Activated CD4-positive, alpha-beta memory T cell treated with anti-CD3 and anti-CD28 coated beads for 36 hours (primary cell): Measurements from ENCODE around the gene XRCC1. TPM values are rescaled to one million over a fixed set of nuclear protein-coding genes. Genes with fewer than 3 reads are reported as not detected.
"Not testable (repeated sequence)": the region's sequence is repeated elsewhere in the genome, so short reads cannot be mapped to it uniquely, and the experiment has no call there.

Experiments
- CTCF ChIA-PET: fragments of 350-600 bp; sonication (Branson Sonifier 250); formaldehyde crosslinking; loops from one replicate; lab custom pipeline; 2021; ENCODE audit warnings: antibody characterized with exemption, inconsistent platforms; lab: Charles Lee
- POLR2A ChIA-PET: fragments of 350-600 bp; sonication (Branson Sonifier 250); formaldehyde crosslinking; loops from one replicate; lab custom pipeline; 2021; ENCODE audit warnings: antibody characterized with exemption; lab: Charles Lee
- DNase-seq: peaks from one replicate; pipeline ENCODE4 v3.0.0-alpha.2; 2020
- H3K27ac Mint-ChIP-seq: one replicate; pipeline ENCODE4 v1.8.0; 2021; ENCODE audit warnings: mixed read lengths
- H3K27me3 Mint-ChIP-seq: one replicate; pipeline ENCODE4 v1.8.0; 2021; ENCODE audit warnings: mixed read lengths
- H3K36me3 Mint-ChIP-seq: one replicate; pipeline ENCODE4 v1.8.0; 2021; ENCODE audit warnings: mixed read lengths
- H3K4me1 Mint-ChIP-seq: one replicate; pipeline ENCODE4 v1.8.0; 2021; ENCODE audit warnings: low read depth, mixed read lengths
- H3K4me3 Mint-ChIP-seq: one replicate; pipeline ENCODE4 v1.8.0; 2021; ENCODE audit warnings: mild to moderate bottlenecking, mixed read lengths
- H3K9me3 Mint-ChIP-seq: one replicate; pipeline ENCODE4 v1.8.0; 2021; ENCODE audit warnings: mixed read lengths
- intact Hi-C: fragments of 100-400 bp; cut with micrococcal nuclease; formaldehyde crosslinking; loops from one replicate; pipeline ENCODE4 v1.15.1; 2023
- total RNA-seq, 2 experiments: library from RNA; stranded (reverse); gene quantifications; one replicate each; pipeline ENCODE4 v1.2.3, GENCODE V29; 2021

Gene XRCC1
- total RNA-seq, 2 experiments from 2014 or later = 42.5 to 43.0 TPM

DNA sequence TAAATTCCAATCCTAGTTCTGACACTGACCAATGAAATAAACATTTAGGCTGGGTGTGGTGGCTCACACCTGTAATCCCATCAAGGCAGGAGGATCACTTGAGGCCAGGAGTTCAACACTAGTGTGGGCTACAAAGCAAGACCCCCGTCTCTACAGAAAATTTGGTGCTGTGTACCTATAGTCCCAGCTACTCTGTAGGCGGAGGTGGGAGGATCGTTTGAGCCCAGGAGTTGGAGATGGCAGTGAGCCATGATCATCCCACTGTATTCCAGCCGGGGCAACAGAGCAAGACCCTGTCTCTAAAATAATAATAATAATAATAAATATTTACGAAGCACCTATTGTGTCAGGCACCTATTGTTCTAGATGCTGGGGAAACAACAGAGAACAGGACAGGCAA lies 13.9 kb upstream of the XRCC1 start:
- intact Hi-C loops = no loop called here
- no peak overlapping the region for H3K27ac Mint-ChIP-seq
- H3K36me3 Mint-ChIP-seq = peaks cover 19% of the 10 kb centered on the region
- DNase-seq = no peak
- ChIA-PET POLR2A (no interaction called here), CTCF (interaction anchor here (0.7 to 1.7 kb wide), 5 partner anchors 14 to 142 kb away, joined by 3 to 8 read pairs (median 4); partner anchors contain the start of genes PINLYP and XRCC1)
- peaks cover 23% of the 10 kb centered on the region for H3K4me1 Mint-ChIP-seq
- H3K9me3 Mint-ChIP-seq = no peaks in the 10 kb centered on the region
- H3K27me3 Mint-ChIP-seq = no peaks in the 10 kb centered on the region
- H3K4me3 Mint-ChIP-seq = no peak overlapping the region

DNA sequence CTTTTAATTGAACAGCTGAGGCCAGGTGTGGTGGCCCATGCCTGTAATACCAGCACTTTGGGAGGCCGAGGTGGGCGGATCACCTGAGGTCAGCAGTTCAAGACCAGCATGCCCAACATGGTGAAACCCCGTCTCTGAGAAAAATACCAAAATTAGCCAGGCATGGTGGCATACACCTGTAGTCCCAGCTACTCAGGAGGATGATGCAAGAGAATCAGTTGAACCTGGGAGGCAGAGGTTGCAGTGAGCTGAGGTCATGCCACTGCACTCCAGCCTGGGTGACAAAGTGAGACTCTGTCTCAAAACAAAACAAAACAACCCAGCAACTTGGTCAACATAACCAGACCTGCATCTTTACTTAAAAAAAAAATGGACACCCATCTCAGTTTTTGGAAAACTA lies 11.7 kb upstream of the XRCC1 start:
- H3K27me3 Mint-ChIP-seq, CTCF ChIA-PET, H3K4me3 Mint-ChIP-seq, H3K36me3 Mint-ChIP-seq, H3K27ac Mint-ChIP-seq, POLR2A ChIA-PET, DNase-seq, H3K9me3 Mint-ChIP-seq, intact Hi-C loops: not testable (repeated sequence)
- peaks cover 17% of the 10 kb centered on the region for H3K4me1 Mint-ChIP-seq

DNA sequence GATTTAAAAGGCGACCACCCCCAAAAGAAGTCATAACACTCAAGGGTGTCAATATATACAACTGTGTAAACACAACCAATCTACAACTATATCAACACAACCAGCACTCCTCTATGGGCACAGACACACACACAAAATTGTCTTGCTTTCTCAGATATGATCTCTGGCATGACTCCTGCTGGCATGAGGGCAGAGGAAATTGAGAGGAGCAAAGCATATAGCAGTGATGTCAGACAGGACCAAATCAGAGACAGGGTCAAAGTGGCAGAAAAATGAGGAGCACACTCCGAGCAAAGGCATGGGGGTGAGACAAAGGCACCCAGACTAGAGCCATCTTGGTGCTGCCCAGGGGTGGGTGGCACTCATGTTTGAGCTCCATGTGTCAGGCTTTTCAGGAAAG lies 11.0 kb upstream of the XRCC1 start:
- Mint-ChIP-seq H3K27ac (no peak overlapping the region), H3K9me3 (no peaks in the 10 kb centered on the region), H3K4me3 (no peak overlapping the region), H3K36me3 (peaks cover 5% of the 10 kb centered on the region), H3K4me1 (peaks cover 17% of the 10 kb centered on the region), H3K27me3 (no peaks in the 10 kb centered on the region)
- CTCF ChIA-PET = no interaction called here
- intact Hi-C loops = no loop called here
- no peak for DNase-seq
- POLR2A ChIA-PET = no interaction called here

DNA sequence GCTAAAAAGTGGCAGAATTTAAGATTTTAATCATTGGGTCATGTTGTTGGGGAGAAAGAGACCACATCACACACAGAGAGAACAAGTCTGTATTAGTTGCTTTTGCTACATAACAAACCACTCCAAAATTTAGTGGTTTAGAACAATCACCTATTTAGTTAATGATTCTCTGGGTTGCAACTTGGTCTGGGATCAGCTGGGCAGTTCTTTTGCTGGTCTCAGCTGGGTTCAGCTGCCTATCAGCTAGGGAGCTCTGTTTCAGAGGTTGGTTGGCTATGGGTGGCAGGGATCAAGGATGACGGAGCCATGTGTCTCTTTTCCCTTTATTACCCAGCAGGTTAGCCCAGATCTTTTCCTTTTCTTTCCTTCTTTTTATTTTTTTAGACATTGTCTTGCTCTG lies 9.2 kb upstream of the XRCC1 start:
- no peak for DNase-seq
- Mint-ChIP-seq H3K36me3 (no peaks in the 10 kb centered on the region), H3K4me3 (no peak overlapping the region), H3K27me3 (no peaks in the 10 kb centered on the region), H3K27ac (peak overlapping the region; percentile 5), H3K4me1 (peaks cover 8% of the 10 kb centered on the region), H3K9me3 (no peaks in the 10 kb centered on the region)
- ChIA-PET POLR2A (interaction anchor here (1.4 kb wide), 1 partner anchor 11 kb away, joined by 7 read pairs; the partner anchor contains the start of gene IRGQ), CTCF (interaction anchor here (1.2 to 1.3 kb wide), 2 partner anchors 10 to 137 kb away, joined by 5 to 7 read pairs; no protein-coding TSS in a partner anchor)
- intact Hi-C loops = no loop called here

DNA sequence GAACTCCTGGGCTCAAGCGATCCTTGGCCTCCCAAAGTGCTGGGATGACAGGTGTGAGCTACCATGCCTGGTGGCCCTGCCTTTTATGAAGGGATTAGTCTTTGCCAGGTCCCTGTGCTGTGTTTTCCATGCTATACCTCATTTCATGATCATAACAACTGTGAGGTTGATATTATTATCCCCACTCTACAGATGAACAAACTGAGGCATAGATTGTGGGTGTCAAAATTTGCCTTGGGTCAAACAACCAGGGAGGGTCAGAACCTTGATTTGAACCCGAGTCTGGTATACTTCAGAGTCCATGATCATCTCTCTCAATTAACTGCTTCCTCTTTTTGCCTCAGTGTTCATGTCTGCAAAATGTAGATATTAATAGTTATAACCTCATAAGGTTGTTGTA lies 7.2 kb upstream of the XRCC1 start:
- ChIA-PET POLR2A (interaction anchor here (2.2 kb wide), 1 partner anchor 12 kb away, joined by 6 read pairs; no protein-coding TSS in a partner anchor), CTCF (interaction anchor here (0.6 to 1.9 kb wide), 2 partner anchors 12 to 125 kb away, joined by 3 to 9 read pairs; no protein-coding TSS in a partner anchor)
- Mint-ChIP-seq H3K9me3 (no peaks in the 10 kb centered on the region), H3K4me1 (peaks cover 8% of the 10 kb centered on the region), H3K4me3 (no peak overlapping the region), H3K27me3 (no peaks in the 10 kb centered on the region), H3K36me3 (no peaks in the 10 kb centered on the region), H3K27ac (no peak overlapping the region)
- intact Hi-C loops = no loop called here
- DNase-seq = no peak

DNA sequence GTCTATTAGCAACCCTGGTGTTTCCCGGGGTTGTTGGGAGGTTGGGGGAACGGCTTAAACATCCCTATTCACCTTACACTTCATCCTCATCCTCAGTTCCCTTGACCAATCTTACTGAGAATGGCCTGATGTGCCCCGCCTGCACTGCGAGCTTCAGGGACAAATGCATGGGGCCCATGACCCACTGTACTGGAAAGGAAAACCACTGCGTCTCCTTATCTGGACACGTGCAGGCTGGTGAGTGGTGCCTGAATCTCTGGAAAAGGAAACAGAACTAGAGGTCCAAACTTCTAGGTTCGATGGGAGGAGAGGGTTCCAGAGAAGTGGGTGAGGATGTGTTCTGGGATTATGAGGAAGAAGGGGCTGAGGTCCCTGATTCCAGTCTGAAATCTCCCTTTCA lies 6.1 kb upstream of the XRCC1 start:
- Mint-ChIP-seq H3K4me1 (peaks cover 8% of the 10 kb centered on the region), H3K4me3 (peak overlapping the region; percentile 18), H3K36me3 (no peaks in the 10 kb centered on the region), H3K9me3 (no peaks in the 10 kb centered on the region), H3K27me3 (no peaks in the 10 kb centered on the region), H3K27ac (no peak overlapping the region)
- ChIA-PET CTCF (no interaction called here), POLR2A (interaction anchor here (2.2 kb wide), 1 partner anchor 13 kb away, joined by 6 read pairs; no protein-coding TSS in a partner anchor)
- intact Hi-C loops = no loop called here
- DNase-seq = no peak

DNA sequence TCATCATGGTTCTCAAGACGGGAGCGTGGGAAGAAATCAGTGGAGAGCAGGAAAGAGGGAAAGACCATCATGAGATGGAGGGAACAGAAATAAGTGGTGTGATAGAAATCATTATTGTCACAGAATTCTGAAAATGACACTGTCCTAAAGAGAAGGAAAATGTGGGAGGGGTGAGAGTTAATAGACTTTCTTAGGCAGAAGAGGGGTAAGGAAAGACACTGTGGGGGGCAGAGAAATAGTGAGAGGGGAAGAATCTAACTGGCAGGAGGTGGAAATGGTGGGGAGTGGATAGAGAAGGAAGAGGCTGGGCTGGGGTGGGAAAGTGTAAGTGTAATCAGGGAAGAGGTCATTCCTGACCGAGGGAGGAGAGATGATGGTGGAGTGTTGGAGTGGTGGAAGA lies 3.5 kb upstream of the XRCC1 start:
- intact Hi-C loops = no loop called here
- CTCF ChIA-PET = interaction anchor here (5.7 kb wide), 1 partner anchor 16 kb away, joined by 56 read pairs; the partner anchor contains the start of genes IRGQ and ZNF576
- H3K9me3 Mint-ChIP-seq = no peaks in the 10 kb centered on the region
- H3K27me3 Mint-ChIP-seq = no peaks in the 10 kb centered on the region
- H3K4me1 Mint-ChIP-seq = peaks cover 10% of the 10 kb centered on the region
- POLR2A ChIA-PET = interaction anchor here (0.7 kb wide), 1 partner anchor 118 kb away, joined by 3 read pairs; no protein-coding TSS in a partner anchor
- no peak overlapping the region for H3K4me3 Mint-ChIP-seq
- H3K27ac Mint-ChIP-seq = no peak overlapping the region
- no peaks in the 10 kb centered on the region for H3K36me3 Mint-ChIP-seq
- DNase-seq = no peak

GRCh38 chr19:43575955-43576878 lies 890 bp upstream of the XRCC1 start:
- no peaks in the 10 kb centered on the region for H3K9me3 Mint-ChIP-seq
- no peak for DNase-seq

GRCh38 chr19:43574424-43575155 lies 737 bp downstream of the XRCC1 start:
- no peak for DNase-seq
- Mint-ChIP-seq H3K9me3 (no peaks in the 10 kb centered on the region), H3K4me3 (peak overlapping the region; percentile 96), H3K36me3 (peaks cover 1% of the 10 kb centered on the region), H3K4me1 (peaks cover 31% of the 10 kb centered on the region), H3K27me3 (no peaks in the 10 kb centered on the region), H3K27ac (peak overlapping the region; percentile 86)
- ChIA-PET CTCF (interaction anchor here (0.6 to 5.7 kb wide), 10 partner anchors 10 to 235 kb away, joined by 3 to 56 read pairs (median 3); partner anchors contain the start of genes IRGQ and ZNF576), POLR2A (interaction anchor here (0.7 to 1.5 kb wide), 4 partner anchors 11 to 21 kb away, joined by 3 to 17 read pairs (median 4); partner anchors contain the start of genes IRGQ and ZNF576)
- intact Hi-C loops = loop anchor here (1.0 to 2.0 kb wide), 4 partner anchors 12 to 42 kb away; partner anchors contain the start of genes IRGQ, ZNF575 and ZNF576

More at GRCh38 chr19:43575955-43576878, 890 bp upstream of the XRCC1 start:
- ChIA-PET POLR2A (interaction anchor here (1.4 to 1.5 kb wide), 2 partner anchors 13 to 19 kb away, joined by 3 to 5 read pairs; no protein-coding TSS in a partner anchor), CTCF (interaction anchor here (1.4 to 5.7 kb wide), 3 partner anchors 19 to 40 kb away, joined by 3 to 56 read pairs (median 6); partner anchors contain the start of genes IRGQ and ZNF576)
- peaks cover 21% of the 10 kb centered on the region for H3K4me1 Mint-ChIP-seq
- intact Hi-C loops = loop anchor here (1.0 to 2.0 kb wide), 4 partner anchors 14 to 43 kb away; partner anchors contain the start of genes IRGQ, ZNF575 and ZNF576
- peak overlapping the region; percentile 64 for H3K27ac Mint-ChIP-seq
- peaks cover 1% of the 10 kb centered on the region for H3K36me3 Mint-ChIP-seq
- peak overlapping the region; percentile 59 for H3K4me3 Mint-ChIP-seq
- no peaks in the 10 kb centered on the region for H3K27me3 Mint-ChIP-seq

DNA sequence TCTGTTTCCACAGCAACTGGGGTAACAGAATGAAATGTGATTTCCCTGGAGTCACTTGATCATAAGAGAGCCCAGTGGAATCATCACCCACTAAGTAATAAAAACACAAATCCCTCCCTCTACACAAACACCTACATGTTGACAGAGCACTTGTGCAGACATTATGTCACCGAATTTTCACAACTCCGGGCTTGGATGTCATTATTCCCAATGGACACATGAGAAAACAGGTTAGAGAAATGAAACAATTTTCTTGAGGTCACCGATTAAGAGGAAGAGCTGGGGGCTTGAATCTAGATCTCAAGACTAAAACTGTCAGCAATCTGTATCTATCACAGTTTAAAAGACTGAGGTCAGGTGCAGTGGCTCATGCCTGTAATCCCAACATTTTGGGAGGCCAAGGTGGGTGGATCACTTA lies 3.1 kb downstream of the XRCC1 start:
- Mint-ChIP-seq H3K27ac (peak overlapping the region; percentile 7), H3K27me3 (no peaks in the 10 kb centered on the region), H3K9me3 (no peaks in the 10 kb centered on the region), H3K4me1 (peaks cover 31% of the 10 kb centered on the region), H3K36me3 (peaks cover 1% of the 10 kb centered on the region), H3K4me3 (no peak overlapping the region)
- intact Hi-C loops = no loop called here
- POLR2A ChIA-PET = no interaction called here
- CTCF ChIA-PET = interaction anchor here (1.9 to 3.0 kb wide), 2 partner anchors 17 to 22 kb away, joined by 13 to 18 read pairs; no protein-coding TSS in a partner anchor
- DNase-seq = no peak

GRCh38 chr19:43570174-43570791 lies 5.0 kb downstream of the XRCC1 start:
- H3K27me3 Mint-ChIP-seq = no peaks in the 10 kb centered on the region
- no peak overlapping the region for H3K4me3 Mint-ChIP-seq
- POLR2A ChIA-PET = no interaction called here
- peaks cover 27% of the 10 kb centered on the region for H3K4me1 Mint-ChIP-seq
- CTCF ChIA-PET = interaction anchor here (1.0 to 3.7 kb wide), 3 partner anchors 15 to 50 kb away, joined by 3 to 18 read pairs (median 17); no protein-coding TSS in a partner anchor
- intact Hi-C loops = no loop called here
- peaks cover 1% of the 10 kb centered on the region for H3K36me3 Mint-ChIP-seq
- DNase-seq = no peak
- no peak overlapping the region for H3K27ac Mint-ChIP-seq
- no peaks in the 10 kb centered on the region for H3K9me3 Mint-ChIP-seq
